ENCODE results near the gene DNAJC13. TPM values are rescaled to one million over a fixed set of nuclear protein-coding genes. Genes with fewer than 3 reads are reported as not detected.

DNAJC13 gene
- total and polyA plus RNA-seq, 2 donors, result 9.9 to 21.0 TPM

DNA sequence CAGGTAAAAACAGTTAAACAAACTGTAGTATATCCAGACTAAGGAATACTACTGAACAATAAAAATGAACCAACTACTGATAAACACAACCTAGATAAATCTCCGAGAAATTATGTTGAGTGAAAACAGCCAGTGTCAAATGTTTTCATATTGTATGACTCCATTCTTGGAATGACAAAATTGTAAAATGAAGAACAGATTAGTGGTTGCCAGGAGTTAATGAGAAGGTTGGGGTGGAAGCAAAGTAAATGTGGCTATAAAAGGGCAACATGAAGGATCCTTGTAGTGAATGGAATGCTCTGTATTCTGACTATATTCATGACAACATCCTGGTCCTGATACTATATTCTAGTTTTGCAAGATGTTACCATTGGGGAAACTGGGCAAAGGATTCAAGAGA lies 152.3 kb downstream of the DNAJC13 start:
- H3K27ac ChIP-seq (ENCODE audit: low read depth in 1 of 2, low read length in 1 of 2), result no peak overlapping the region
- H3K9me3 ChIP-seq (ENCODE audit: control insufficient read depth in 2 of 2, insufficient read depth in 1 of 2, low read length in 1 of 2), result no peaks in the 10 kb centered on the region
- no peaks in the 10 kb centered on the region for H3K4me1 ChIP-seq (ENCODE audit: control insufficient read depth in 2 of 2, insufficient read depth in 2 of 2, low read length in 2 of 2)
- H3K4me3 ChIP-seq (ENCODE audit: low read length in 2 of 2), result no peak overlapping the region
- WGBS, result 94% methylated on average over 1 of the region's 1 CpG
- DNase-seq (ENCODE audit: low read depth in 6 of 9, low spot score in 9 of 9), result no peak
- H3K36me3 ChIP-seq (ENCODE audit: control insufficient read depth in 2 of 2, insufficient read depth in 2 of 2, low read length in 1 of 2), result no peaks in the 10 kb centered on the region
- no peaks in the 10 kb centered on the region for H3K27me3 ChIP-seq (ENCODE audit: control insufficient read depth in 2 of 2, insufficient read depth in 1 of 2, low read length in 1 of 2)

DNA sequence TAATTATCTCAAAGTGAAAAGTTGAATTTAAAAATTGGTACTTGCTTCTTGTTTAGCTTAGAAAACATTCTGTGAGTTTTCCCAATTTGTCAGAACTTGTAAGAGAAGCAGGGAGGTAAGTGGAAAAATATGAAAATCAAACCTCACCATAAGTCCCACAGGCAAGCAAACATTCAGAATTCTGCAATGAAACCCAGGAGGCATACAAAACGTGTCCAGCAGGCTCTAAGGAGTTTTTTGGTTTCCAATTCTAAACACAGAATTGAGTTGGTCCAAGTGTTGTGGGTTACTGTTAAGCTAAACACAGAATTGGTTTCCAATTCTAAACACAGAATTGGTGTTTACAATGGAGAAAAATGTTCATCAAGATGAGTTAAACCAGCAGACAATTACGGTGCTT lies 152.7 kb downstream of the DNAJC13 start:
- no peaks in the 10 kb centered on the region for H3K9me3 ChIP-seq (ENCODE audit: control insufficient read depth in 2 of 2, insufficient read depth in 1 of 2, low read length in 1 of 2)
- H3K4me3 ChIP-seq (ENCODE audit: low read length in 2 of 2), result no peak overlapping the region
- WGBS, result 96% methylated on average over 2 of the region's 2 CpGs
- no peaks in the 10 kb centered on the region for H3K36me3 ChIP-seq (ENCODE audit: control insufficient read depth in 2 of 2, insufficient read depth in 2 of 2, low read length in 1 of 2)
- DNase-seq (ENCODE audit: low read depth in 6 of 9, low spot score in 9 of 9), result no peak
- H3K4me1 ChIP-seq (ENCODE audit: control insufficient read depth in 2 of 2, insufficient read depth in 2 of 2, low read length in 2 of 2), result no peaks in the 10 kb centered on the region
- H3K27me3 ChIP-seq (ENCODE audit: control insufficient read depth in 2 of 2, insufficient read depth in 1 of 2, low read length in 1 of 2), result no peaks in the 10 kb centered on the region
- H3K27ac ChIP-seq (ENCODE audit: low read depth in 1 of 2, low read length in 1 of 2), result no peak overlapping the region

DNA sequence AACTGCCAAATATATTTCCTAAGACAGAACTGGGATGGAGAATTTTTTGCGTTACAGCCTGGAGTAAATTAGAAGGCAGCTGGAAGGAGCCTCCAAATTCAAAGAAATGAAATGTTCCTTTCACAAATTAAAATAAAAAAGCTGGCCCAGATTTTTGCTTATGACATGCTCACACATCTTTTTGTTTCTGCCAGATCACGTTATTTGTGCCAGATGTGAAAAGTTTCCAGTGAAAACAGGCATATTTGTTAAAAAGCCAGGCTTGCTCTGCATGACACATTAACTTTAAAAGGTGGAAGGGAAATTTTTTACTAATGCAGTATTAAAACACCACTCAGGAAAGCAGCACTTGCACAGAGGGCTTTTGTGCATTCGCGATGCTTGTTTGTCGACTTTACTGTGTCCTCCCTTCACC lies 156.5 kb downstream of the DNAJC13 start:
- no peak overlapping the region for H3K27ac ChIP-seq (ENCODE audit: low read depth in 1 of 2, low read length in 1 of 2)
- no peak overlapping the region for H3K4me3 ChIP-seq (ENCODE audit: low read length in 2 of 2)
- H3K27me3 ChIP-seq (ENCODE audit: control insufficient read depth in 2 of 2, insufficient read depth in 1 of 2, low read length in 1 of 2), result no peaks in the 10 kb centered on the region
- H3K9me3 ChIP-seq (ENCODE audit: control insufficient read depth in 2 of 2, insufficient read depth in 1 of 2, low read length in 1 of 2), result no peaks in the 10 kb centered on the region
- H3K4me1 ChIP-seq (ENCODE audit: control insufficient read depth in 2 of 2, insufficient read depth in 2 of 2, low read length in 2 of 2), result no peaks in the 10 kb centered on the region
- DNase-seq (ENCODE audit: low read depth in 6 of 9, low spot score in 9 of 9), result no peak
- H3K36me3 ChIP-seq (ENCODE audit: control insufficient read depth in 2 of 2, insufficient read depth in 2 of 2, low read length in 1 of 2), result peaks cover 0 to 6% of the 10 kb centered on the region in 2 donors
- 96% methylated on average over 5 of the region's 5 CpGs for WGBS

DNA sequence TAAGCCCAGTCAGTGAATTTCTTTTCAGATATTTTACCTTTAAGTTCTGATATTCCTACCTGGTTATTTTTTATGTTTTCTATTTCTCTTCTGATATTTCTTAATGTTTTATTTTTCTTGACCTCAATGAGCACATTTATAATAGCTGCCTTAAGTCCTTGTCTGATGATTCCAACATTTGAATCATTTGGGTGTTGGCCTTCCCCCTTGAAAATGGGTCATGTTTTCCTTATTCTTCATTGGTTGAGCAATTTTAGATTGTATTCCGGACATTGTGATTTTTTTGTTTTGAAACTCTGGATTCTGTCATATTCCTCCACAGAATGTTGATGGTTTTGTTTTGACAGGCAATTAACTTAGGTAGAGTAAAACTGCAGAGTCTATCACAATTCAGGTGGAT lies 170.1 kb downstream of the DNAJC13 start:
- WGBS, result 93% methylated on average over 1 of the region's 1 CpG
- DNase-seq (ENCODE audit: low read depth in 6 of 9, low spot score in 9 of 9), result no peak

More for the DNA sequence above, 170.1 kb downstream of the DNAJC13 start:
- Histone ChIP-seq H3K27ac (ENCODE audit: low read depth in 1 of 2, low read length in 1 of 2) (no peak overlapping the region), H3K9me3 (ENCODE audit: control insufficient read depth in 2 of 2, insufficient read depth in 1 of 2, low read length in 1 of 2) (no peaks in the 10 kb centered on the region), H3K27me3 (ENCODE audit: control insufficient read depth in 2 of 2, insufficient read depth in 1 of 2, low read length in 1 of 2) (no peaks in the 10 kb centered on the region), H3K4me3 (ENCODE audit: low read length in 2 of 2) (no peak overlapping the region), H3K36me3 (ENCODE audit: control insufficient read depth in 2 of 2, insufficient read depth in 2 of 2, low read length in 1 of 2) (no peaks in the 10 kb centered on the region), H3K4me1 (ENCODE audit: control insufficient read depth in 2 of 2, insufficient read depth in 2 of 2, low read length in 2 of 2) (no peaks in the 10 kb centered on the region)

Other genes with a start within 250 kb of the DNAJC13 start
- 2.8 TPM for gene ACP3, start 100.1 kb upstream of the DNAJC13 start, total RNA-seq
- gene ACP3, start 100.1 kb upstream of the DNAJC13 start, polyA plus RNA-seq, result 2.5 TPM
- gene ACKR4, start 179.8 kb downstream of the DNAJC13 start, total RNA-seq, result 0.94 TPM
- gene ACKR4, start 179.8 kb downstream of the DNAJC13 start, polyA plus RNA-seq, result 0.71 TPM
- 10.2 TPM for gene ACAD11, start 242.3 kb downstream of the DNAJC13 start, total RNA-seq
- 26.2 TPM for gene ACAD11, start 242.3 kb downstream of the DNAJC13 start, polyA plus RNA-seq
- gene UBA5, start 242.8 kb downstream of the DNAJC13 start, total RNA-seq, result 33.9 TPM
- 42.6 TPM for gene UBA5, start 242.8 kb downstream of the DNAJC13 start, polyA plus RNA-seq